GM21576 (cell line): ENCODE data around the gene GNL2.

Experiments
- ATAC-seq: cut with Tn5 transposase; IDR thresholded peaks from one replicate; pipeline ENCODE4 v1.9.1; 2021; ENCODE audit warnings: mild to moderate bottlenecking, moderate library complexity; ENCODE audit not compliant: unreplicated experiment

Gene GNL2

GRCh38 chr1:37517569-37517968 lies 78.2 kb downstream of the GNL2 start:
- ATAC-seq: no peak
